Astrocyte (in vitro differentiated cells and primary cell): ENCODE data around the gene FAF1. TPM values are rescaled to one million over a fixed set of nuclear protein-coding genes. Genes with fewer than 3 reads are reported as not detected.

Experiments used
- DNase-seq: peaks from one replicate; pipeline ENCODE4 v3.0.0-alpha.2; 2010; ENCODE audit warnings: low read depth
- FAIRE-seq: peaks from 2 replicates; lab custom pipeline; 2011; peaks lifted over from hg19 to GRCh38; lab: Jason Lieb, UNC
- H2AFZ ChIP-seq: 2 replicates; pipeline ENCODE4 v1.6.0; 2012; ENCODE audit warnings: low read depth, low read length, inconsistent platforms
- H3K27ac ChIP-seq: 2 replicates; pipeline ENCODE4 v1.5.1; 2011; ENCODE audit warnings: low read depth, low read length, inconsistent platforms
- H3K27me3 ChIP-seq: 2 replicates; pipeline ENCODE4 v1.6.0; 2011; ENCODE audit warnings: low read length, inconsistent platforms; ENCODE audit not compliant: insufficient read depth
- H3K36me3 ChIP-seq: 2 replicates; pipeline ENCODE4 v1.5.1; 2011; ENCODE audit warnings: low read length, inconsistent platforms; ENCODE audit not compliant: insufficient read depth
- H3K4me1 ChIP-seq: 2 replicates; pipeline ENCODE4 v1.5.1; 2011; ENCODE audit warnings: low read length, inconsistent platforms; ENCODE audit not compliant: insufficient read depth
- H3K4me2 ChIP-seq: 2 replicates; pipeline ENCODE4 v1.6.0; 2012; ENCODE audit warnings: low read length, inconsistent platforms
- H3K4me3 ChIP-seq: 2 replicates; pipeline ENCODE4 v1.5.1; 2011; ENCODE audit warnings: low read depth, mild to moderate bottlenecking, low read length, inconsistent platforms; ENCODE audit not compliant: insufficient read depth
- H3K79me2 ChIP-seq: 2 replicates; pipeline ENCODE4 v1.6.0; 2012; ENCODE audit warnings: mild to moderate bottlenecking, low read length, inconsistent platforms; ENCODE audit not compliant: insufficient read depth
- H3K9ac ChIP-seq: 2 replicates; pipeline ENCODE4 v1.6.0; 2012; ENCODE audit warnings: mild to moderate bottlenecking, low read length, inconsistent platforms
- H3K9me3 ChIP-seq: 2 replicates; pipeline ENCODE4 v1.5.1; 2012; ENCODE audit warnings: low read depth, mild to moderate bottlenecking, low read length, inconsistent platforms; ENCODE audit not compliant: insufficient read depth
- H4K20me1 ChIP-seq: 2 replicates; pipeline ENCODE4 v1.6.0; 2012; ENCODE audit warnings: low read length, inconsistent platforms; ENCODE audit not compliant: insufficient read depth
- H3K27ac Mint-ChIP-seq: one replicate; pipeline ENCODE4 v1.8.0; 2021; ENCODE audit warnings: mild to moderate bottlenecking, mixed read lengths; ENCODE audit not compliant: unreplicated experiment
- H3K27me3 Mint-ChIP-seq: one replicate; pipeline ENCODE4 v1.8.0; 2021; ENCODE audit warnings: low read depth, mixed read lengths; ENCODE audit not compliant: unreplicated experiment
- H3K36me3 Mint-ChIP-seq: one replicate; pipeline ENCODE4 v1.8.0; 2021; ENCODE audit warnings: low read depth, mixed read lengths; ENCODE audit not compliant: unreplicated experiment
- H3K4me1 Mint-ChIP-seq: one replicate; pipeline ENCODE4 v1.8.0; 2021; ENCODE audit warnings: low read depth, mixed read lengths; ENCODE audit not compliant: unreplicated experiment
- H3K4me3 Mint-ChIP-seq: one replicate; pipeline ENCODE4 v1.8.0; 2021; ENCODE audit warnings: mild to moderate bottlenecking, moderate library complexity, mixed read lengths; ENCODE audit not compliant: unreplicated experiment
- H3K9me3 Mint-ChIP-seq: one replicate; pipeline ENCODE4 v1.8.0; 2021; ENCODE audit warnings: mild to moderate bottlenecking, mixed read lengths; ENCODE audit not compliant: unreplicated experiment
- CTCF ChIP-seq: IDR thresholded peaks from 2 replicates; pipeline ENCODE4 v1.5.1; 2011; ENCODE audit warnings: low read depth, mild to moderate bottlenecking, inconsistent platforms, low read length, moderate library complexity; ENCODE audit not compliant: insufficient read depth
- EZH2 ChIP-seq: IDR thresholded peaks from 2 replicates; pipeline ENCODE4 v1.6.1; 2012; ENCODE audit warnings: mild to moderate bottlenecking, low read length, inconsistent platforms; ENCODE audit not compliant: insufficient read depth
- total RNA-seq: library from RNA; stranded (reverse); gene quantifications from 2 replicates; pipeline ENCODE4 v1.2.1, GENCODE V29; 2021

FAF1 gene
- total RNA-seq, 1 donor from 2014 or later: 35.4 TPM

GRCh38 chr1:50419192-50419906, 540.7 kb downstream of the FAF1 start:
- Mint-ChIP-seq H3K27me3 (peaks cover 79% of the 10 kb centered on the region), H3K27ac (peak overlapping the region; percentile 85), H3K4me3 (no peak overlapping the region), H3K9me3 (peaks cover 21% of the 10 kb centered on the region), H3K36me3 (peaks cover 3% of the 10 kb centered on the region), H3K4me1 (no peaks in the 10 kb centered on the region)
- DNase-seq (no peak), FAIRE-seq (no peak)
- TF ChIP-seq CTCF: no peak
- peak; percentile 94 for TF ChIP-seq EZH2
- H3K9me3 ChIP-seq: no peaks in the 10 kb centered on the region
- no peak overlapping the region for H3K27ac ChIP-seq
- no peak overlapping the region for H3K9ac ChIP-seq
- peaks cover 11% of the 10 kb centered on the region for H3K4me1 ChIP-seq
- H3K36me3 ChIP-seq: no peaks in the 10 kb centered on the region
- peaks cover 26% of the 10 kb centered on the region for H3K79me2 ChIP-seq
- H3K27me3 ChIP-seq: peaks cover 87% of the 10 kb centered on the region
- H4K20me1 ChIP-seq: peaks cover 22% of the 10 kb centered on the region
- peak overlapping the region; percentile 82 for H3K4me2 ChIP-seq
- H2AFZ ChIP-seq: peak overlapping the region; percentile 18
- H3K4me3 ChIP-seq: peak overlapping the region; percentile 10

GRCh38 chr1:50418600-50419109, 541.4 kb downstream of the FAF1 start:
- Histone ChIP-seq H3K9me3 (peaks cover 3% of the 10 kb centered on the region), H3K79me2 (peaks cover 26% of the 10 kb centered on the region), H3K4me2 (peak overlapping the region; percentile 82), H3K4me1 (peaks cover 6% of the 10 kb centered on the region), H3K36me3 (no peaks in the 10 kb centered on the region), H4K20me1 (peaks cover 18% of the 10 kb centered on the region), H3K27me3 (peaks cover 88% of the 10 kb centered on the region), H3K9ac (no peak overlapping the region), H2AFZ (peak overlapping the region; percentile 47), H3K4me3 (peak overlapping the region; percentile 33), H3K27ac (no peak overlapping the region)
- FAIRE-seq (no peak), DNase-seq (no peak)
- Mint-ChIP-seq H3K4me1 (no peaks in the 10 kb centered on the region), H3K27me3 (peaks cover 79% of the 10 kb centered on the region), H3K36me3 (peaks cover 4% of the 10 kb centered on the region), H3K9me3 (peaks cover 24% of the 10 kb centered on the region), H3K27ac (no peak overlapping the region), H3K4me3 (no peak overlapping the region)
- no peak for TF ChIP-seq CTCF
- peak; percentile 99 for TF ChIP-seq EZH2
